HS-5 (cell line): ENCODE results near the gene KIF26B.

Source experiments
- DNase-seq: peaks from one replicate; pipeline ENCODE4 v3.0.0-alpha.2; 2012; ENCODE audit warnings: low read depth

The KIF26B gene

GRCh38 chr1:245572709-245573108, 417.9 kb downstream of the KIF26B start:
- DNase-seq: no peak

- DNase-seq: no peak
Observed at GRCh38 chr1:245575710-245576109, 420.9 kb downstream of the KIF26B start.

GRCh38 chr1:245576323-245576722, 421.5 kb downstream of the KIF26B start:
- no peak for DNase-seq

DNA sequence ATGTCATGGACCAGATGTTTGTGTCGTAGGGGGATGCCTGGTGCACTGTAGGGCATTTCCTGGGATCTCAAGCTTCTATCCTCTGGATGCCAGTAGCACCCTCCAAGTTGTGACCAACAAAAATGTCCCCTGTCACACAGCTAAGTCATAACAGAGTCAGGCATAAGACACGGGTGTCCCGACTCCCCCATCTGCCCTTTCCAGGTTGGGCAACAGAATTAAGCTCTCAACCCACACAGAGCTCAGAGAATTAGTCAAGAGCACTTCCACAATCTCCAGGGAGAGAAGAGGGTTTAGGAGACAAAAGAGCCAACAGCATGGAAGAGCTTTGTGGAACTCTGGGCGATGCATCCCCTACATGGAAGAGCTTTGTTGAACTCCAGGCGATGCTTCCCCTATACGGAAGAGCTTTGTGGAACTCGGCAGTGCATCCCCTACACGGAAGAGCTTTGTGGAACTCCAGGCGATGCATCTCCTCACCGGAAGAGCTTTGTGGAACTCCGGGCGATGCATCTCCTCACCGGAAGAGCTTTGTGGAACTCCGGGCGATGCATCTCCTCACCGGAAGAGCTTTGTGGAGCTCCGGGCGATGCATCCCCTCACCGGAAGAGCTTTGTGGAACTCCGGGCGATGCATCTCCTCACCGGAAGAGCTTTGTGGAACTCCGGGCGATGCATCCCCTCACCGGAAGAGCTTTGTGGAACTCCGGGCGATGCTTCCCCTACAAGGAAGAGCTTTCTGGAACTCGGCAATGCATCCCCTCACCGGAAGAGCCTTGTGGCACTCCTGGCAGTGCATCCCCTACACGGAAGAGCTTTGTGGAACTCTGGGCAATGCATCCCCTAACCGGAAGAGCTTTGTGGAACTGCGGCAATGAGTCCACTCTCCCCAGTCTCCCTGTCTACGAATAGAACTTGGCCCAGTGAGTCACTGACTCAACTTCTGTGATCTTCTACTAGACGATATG, 422.7 kb downstream of the KIF26B start:
- no peak for DNase-seq

DNA sequence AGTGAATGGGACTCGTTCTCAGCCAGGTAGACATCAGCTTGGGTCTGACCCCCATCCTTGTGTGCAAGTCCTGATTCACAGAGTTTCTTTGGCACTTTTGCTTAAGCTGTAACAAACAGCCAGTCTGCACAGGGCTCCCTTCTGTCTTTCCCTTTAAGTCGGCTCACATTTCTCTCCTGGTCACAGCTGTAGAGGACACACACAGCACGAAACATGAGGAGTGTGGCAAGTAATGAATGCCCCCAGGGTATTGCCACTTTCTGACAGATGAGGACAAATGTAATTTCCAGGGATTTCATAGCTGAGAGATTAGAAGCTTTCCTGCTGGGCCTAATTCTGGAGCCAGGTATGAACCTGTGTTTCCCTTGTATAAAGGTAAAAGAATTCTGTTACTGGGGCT, 423.5 kb downstream of the KIF26B start:
- DNase-seq: no peak

- DNase-seq: no peak
Observed at GRCh38 chr1:245578771-245579170, 424.0 kb downstream of the KIF26B start.

- DNase-seq: no peak
Observed at GRCh38 chr1:245579881-245580280, 425.1 kb downstream of the KIF26B start.

- no peak for DNase-seq
Observed at GRCh38 chr1:245580651-245581050, 425.9 kb downstream of the KIF26B start.

- DNase-seq: no peak
Observed at GRCh38 chr1:245582026-245582425, 427.2 kb downstream of the KIF26B start.

DNA sequence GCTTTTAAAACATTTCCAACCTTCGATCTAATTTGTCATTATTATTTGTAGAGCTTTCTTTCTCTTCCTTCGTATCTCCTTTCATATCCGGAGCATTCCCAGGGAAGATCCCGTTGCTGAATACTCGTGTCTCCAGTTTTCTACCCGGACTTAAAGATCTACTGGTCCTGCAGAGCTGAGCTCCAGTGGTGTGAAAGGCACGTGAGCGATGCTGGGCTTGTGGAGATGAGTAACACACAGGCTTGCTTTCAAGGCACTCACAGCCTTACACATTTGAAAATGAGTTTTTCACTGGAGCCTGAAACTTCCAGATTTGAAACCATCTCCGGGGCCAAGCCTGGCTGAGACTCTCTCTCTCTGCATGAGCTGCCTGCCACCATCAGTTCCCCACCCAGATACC, 428.3 kb downstream of the KIF26B start:
- DNase-seq: no peak

DNA sequence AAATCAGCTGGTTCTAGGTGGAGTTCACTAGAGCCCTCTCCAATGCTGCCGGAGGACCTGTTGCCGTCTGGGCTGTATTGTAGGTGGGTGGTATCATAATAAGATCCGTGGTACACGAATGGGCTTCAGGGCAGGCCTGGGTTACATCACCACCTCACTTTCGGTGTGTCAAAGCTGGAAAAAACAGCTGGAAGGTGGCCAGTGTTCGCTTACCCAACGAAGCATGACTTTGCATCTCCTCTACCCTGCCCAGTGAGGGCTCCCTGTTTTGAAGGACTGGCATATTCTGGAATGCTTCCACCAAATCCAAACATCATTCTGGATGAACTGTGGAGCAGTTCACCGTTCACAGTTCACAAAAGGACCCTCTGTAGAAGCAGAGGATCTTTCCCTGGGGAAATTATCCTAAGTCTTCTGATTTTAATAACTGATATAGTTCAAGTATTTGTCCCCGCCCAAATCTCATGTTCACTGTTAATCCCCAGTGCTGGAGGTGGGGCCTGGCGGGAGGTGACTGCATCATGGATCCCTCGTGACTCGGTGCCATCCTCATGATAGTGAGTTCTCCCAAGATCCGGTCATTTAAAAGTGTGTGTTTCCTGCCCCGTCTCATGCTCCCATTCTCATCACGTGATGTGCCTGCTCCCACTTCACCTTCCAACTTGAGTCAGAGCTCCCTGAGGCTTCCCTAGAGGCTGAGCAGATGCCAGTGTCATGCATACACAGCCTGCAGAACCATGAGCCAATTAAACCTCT, 429.0 kb downstream of the KIF26B start:
- no peak for DNase-seq

DNA sequence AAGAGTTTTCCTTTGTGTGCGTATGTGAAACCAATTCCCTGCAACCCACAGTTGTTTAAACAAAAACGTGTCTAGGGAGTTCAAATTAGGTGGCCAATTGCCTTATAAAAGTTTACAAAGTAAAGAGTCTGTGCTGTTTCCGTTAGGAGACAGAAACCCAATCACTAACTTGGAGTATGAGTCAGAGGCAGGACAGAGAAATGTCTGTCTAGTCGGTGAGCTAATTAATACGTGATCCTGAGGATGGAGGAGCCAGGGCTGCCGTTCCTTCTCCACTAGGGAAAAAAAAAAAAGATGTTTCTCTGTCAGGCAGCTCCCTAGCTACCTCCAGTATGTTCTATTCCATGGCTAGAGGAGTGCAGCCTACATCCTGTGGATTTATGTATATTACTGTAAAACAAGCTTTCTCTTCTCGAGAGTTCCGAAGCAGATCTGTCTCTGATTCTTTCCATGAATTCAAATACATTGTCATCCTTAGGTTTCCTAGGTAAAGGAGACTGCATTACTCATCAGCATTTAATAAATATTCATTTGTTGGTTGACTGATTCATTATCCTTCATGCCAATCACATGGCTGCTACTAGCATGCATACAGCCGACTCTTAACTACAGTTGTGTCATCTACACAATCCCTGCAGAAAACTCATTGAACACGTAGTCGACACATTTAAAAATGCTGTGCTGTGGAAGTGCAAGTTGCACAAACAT, 430.6 kb downstream of the KIF26B start:
- DNase-seq: no peak

GRCh38 chr1:245587435-245588115, 432.8 kb downstream of the KIF26B start:
- DNase-seq: no peak

DNA sequence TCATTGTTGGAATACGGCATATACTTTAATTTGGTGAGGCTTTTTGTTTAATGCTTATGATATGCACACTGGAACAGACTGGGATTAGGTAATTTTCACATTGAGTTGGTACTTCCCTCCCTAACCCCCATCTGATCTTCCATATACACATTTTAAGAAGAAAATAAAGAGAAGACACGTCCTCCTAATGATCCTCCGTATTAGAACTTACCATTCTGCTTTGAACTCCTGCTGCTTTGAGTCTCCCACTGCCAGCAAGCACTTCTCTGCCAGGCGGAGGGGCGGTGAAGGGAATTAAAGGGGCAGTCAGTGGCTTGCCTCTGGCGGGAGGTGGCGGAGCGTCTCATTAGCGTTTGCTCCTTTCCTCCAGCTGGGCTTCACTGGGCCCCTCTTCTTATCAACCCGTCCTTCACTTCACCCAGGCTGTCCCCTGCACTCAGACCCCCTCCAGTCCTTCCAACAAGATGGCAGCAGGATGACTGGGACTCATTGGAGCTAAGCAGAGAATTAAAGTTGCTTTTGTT, 433.4 kb downstream of the KIF26B start:
- no peak for DNase-seq

DNA sequence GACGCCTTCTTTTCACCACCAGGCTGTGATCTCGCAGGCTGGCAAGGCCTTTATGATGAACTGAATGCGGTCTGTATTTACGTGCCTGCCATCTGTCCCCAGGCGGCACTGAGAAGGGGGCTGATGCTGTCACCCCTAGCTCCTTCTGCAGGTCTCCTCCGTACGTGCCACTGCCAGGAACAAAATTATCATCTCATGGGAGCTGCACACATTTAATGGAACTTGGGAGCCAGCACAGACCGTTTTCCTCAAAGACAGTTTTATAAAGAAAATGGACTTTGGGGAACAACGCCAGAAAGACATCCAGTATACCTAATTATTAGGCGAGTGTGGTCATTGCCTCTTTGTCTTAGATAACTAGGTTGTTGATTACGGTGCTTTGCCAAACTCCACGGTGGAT, 434.5 kb downstream of the KIF26B start:
- no peak for DNase-seq

- DNase-seq: no peak
Observed at GRCh38 chr1:245589906-245590305, 435.1 kb downstream of the KIF26B start.

DNA sequence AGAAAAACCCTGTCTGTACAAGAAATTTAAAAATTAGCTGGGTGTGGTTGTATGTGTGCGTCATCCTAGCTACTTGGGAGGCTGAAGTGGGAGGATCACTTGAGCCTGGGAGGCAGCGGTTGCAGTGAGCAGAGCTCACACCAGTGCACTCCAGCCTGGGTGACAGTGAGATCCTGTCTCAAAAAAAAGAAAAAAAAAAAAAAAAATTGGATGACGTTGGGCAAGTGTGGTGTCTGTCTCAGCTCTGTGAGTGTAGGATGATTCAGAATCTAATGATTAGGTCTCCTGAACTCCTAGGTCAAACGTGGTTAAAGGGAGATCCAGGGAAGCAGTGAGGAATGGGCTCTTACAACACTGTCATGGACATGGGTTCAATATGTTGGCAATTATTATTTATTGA, 435.9 kb downstream of the KIF26B start:
- DNase-seq: no peak

- no peak for DNase-seq
Observed at GRCh38 chr1:245591346-245592188, 436.8 kb downstream of the KIF26B start.

DNA sequence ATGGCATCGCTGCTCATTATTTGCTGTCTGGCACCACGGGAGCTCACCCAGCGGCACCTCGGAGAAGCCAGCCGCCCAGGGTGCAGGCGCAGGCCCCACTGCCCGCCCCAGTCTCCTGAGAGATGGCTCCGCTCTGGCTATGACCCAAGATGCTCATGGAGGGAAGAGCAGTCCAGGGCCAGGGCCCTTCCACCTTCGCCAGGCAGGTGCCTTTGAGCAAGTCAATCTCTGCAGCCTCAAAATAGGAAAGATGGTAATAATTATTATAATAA, 437.3 kb downstream of the KIF26B start:
- DNase-seq: no peak

DNA sequence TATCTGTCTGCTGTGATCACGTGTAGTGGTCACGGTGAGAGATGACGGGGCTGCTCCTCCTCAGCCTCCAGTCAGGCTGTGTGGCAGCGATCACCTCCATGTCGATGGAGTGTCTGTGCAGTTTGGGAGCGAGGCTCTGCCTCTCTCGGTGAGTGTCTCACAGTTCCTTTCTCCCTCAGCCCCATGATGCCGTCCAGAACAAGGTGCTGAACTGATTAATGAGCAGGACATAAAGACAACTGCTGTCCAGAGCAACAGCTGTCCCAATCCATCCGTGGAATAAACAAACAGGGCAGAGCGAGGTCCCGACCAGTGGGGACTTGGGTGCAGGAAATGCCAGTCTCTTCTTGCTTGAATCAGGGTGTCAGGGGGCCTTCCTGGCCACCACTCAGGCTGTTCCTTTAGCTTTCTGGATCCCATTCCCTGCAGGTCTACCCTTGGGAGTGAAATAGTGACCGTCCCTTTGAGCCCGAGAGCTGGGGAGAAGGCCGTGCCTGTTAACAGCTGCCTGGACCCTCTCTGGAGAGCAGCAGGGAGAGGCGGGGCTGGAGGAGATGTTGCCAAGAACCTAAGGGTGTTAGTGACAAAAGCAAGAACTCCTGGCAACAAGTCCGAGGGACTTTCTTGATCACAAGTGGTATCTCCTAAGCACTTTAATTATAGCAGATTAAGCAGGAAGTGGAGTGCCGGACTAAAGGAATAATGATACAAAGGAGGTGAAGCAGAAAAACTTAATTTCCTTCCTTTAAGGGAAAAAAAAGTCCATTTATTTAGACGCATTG, 443.9 kb downstream of the KIF26B start:
- DNase-seq: no peak
